ENCODE measurements around the gene HNRNPUL2. TPM values are rescaled to one million over a fixed set of nuclear protein-coding genes. Genes with fewer than 3 reads are reported as not detected.
A peak's percentile ranks its signal among the peaks of the same experiment; 100 is the strongest.

Gene HNRNPUL2
- total and polyA plus RNA-seq, 2 of the 8 experiments (the other 6 are each of a cell fraction or from before 2014, with no cell fraction given) = 14.9 to 46.4 TPM

DNA sequence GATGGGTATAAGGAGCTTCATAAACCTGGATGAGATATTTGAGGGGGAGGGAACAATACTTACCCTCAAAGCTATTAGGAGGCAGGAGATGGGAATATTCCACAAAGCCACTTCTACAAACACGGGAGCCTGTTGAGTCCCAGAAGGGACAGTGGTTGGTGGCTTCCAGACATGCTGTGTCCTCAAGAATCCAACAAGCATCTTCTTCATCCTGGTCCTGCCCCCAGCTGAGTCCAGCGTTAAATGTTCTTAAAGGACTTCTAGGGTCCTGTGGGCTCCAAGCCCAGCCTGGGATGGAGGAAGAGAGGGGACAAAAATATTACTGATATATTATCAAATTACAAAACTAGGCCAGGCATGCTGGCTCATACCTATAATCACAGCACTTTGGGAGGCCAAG is 59.8 kb downstream of the HNRNPUL2 start:
- Histone ChIP-seq H3K27me3 (replicated peaks in 1 of 4; ENCODE audit: control insufficient read depth in 3 of 4, extremely low read depth in 1 of 4, insufficient read depth in 3 of 4, low read length in 3 of 4) (no peaks in the 10 kb centered on the region), H3K9me3 (ENCODE audit: insufficient read depth in 2 of 2, low read depth in 1 of 2, low read length in 1 of 2) (no peaks in the 10 kb centered on the region), H3K4me3 (ENCODE audit: extremely low read depth in 1 of 4, insufficient read depth in 2 of 4, low read depth in 3 of 4, low read length in 4 of 4) (peak overlapping the region in 1 of 4 experiments; percentile 94; a peak in 2 of 8 replicates), H2BK5ac (ENCODE audit: low read depth, low read length) (0 out of 2 replicates have a peak overlapping the region, but pooled peaks have one; percentile 1), H3K79me2 (ENCODE audit: control insufficient read depth in 1 of 2, insufficient read depth in 2 of 2, low read length in 2 of 2) (peaks cover 7 to 33% of the 10 kb centered on the region in 2 experiments; a peak in 3 of 4 replicates), H3K27ac (ENCODE audit: low read depth, low read length) (no peak overlapping the region), H2BK15ac (ENCODE audit: low read length) (no peak overlapping the region), H2BK12ac (ENCODE audit: low read depth, low read length) (no peak overlapping the region), H3K79me1 (ENCODE audit: low read depth, low read length) (peaks cover 5% of the 10 kb centered on the region), H3K23me2 (ENCODE audit: low read depth, low read length) (peaks cover 23% of the 10 kb centered on the region), H4K5ac (ENCODE audit: insufficient read length, low read depth, low read length) (no peak overlapping the region), H2AFZ (ENCODE audit: low read length) (no peak overlapping the region), H4K20me1 (replicated peaks in 1 of 2; ENCODE audit: control insufficient read depth in 1 of 2, insufficient read depth in 2 of 2, low read length in 2 of 2) (peaks cover 3 to 6% of the 10 kb centered on the region in 2 experiments), H3K56ac (replicated peaks; ENCODE audit: insufficient read length, low read depth, low read length) (no peak overlapping the region), H3K23ac (ENCODE audit: insufficient read length) (no peak overlapping the region), H3K36me3 (ENCODE audit: control insufficient read depth in 2 of 4, insufficient read depth in 4 of 4, low read length in 3 of 4) (peaks cover 7 to 26% (median 15%) of the 10 kb centered on the region in 4 experiments), H3K18ac (ENCODE audit: extremely low read depth, low read length) (no peak overlapping the region; the same call in 1 of the 2 replicates), H3K4me2 (ENCODE audit: insufficient read depth in 1 of 2, low read depth in 2 of 2, low read length in 2 of 2) (peak overlapping the region in 1 of 2 experiments; percentile 77; a peak in 2 of 4 replicates), H3K4me1 (replicated peaks in 1 of 4; ENCODE audit: control insufficient read depth in 3 of 4, insufficient read depth in 4 of 4, low read length in 3 of 4) (peaks cover 4 to 11% (median 8%) of the 10 kb centered on the region in 4 experiments), H2BK120ac (replicated peaks; ENCODE audit: low read depth, low read length) (no peak overlapping the region), H3K4ac (replicated peaks; ENCODE audit: insufficient read length, low read depth, low read length) (no peak overlapping the region), H3K14ac (ENCODE audit: insufficient read length) (no peak overlapping the region), H4K8ac (ENCODE audit: extremely low read depth, insufficient read depth, low read length) (no peak overlapping the region), H3K9ac (replicated peaks in 1 of 4; ENCODE audit: extremely low read depth in 1 of 4, low read depth in 3 of 4, low read length in 3 of 4) (no peak overlapping the region), H2AK5ac (ENCODE audit: low read depth, low read length) (no peak overlapping the region), H2BK20ac (ENCODE audit: low read length) (no peak overlapping the region), H4K91ac (replicated peaks; ENCODE audit: insufficient read length, low read length) (no peak overlapping the region)
- WGBS, 2 experiments (ENCODE audit: extremely low coverage in 1 of 2, insufficient coverage in 1 of 2, insufficient read length in 1 of 2, insufficient replicate concordance in 2 of 2, low coverage in 1 of 2, low lambda C conversion rate in 2 of 2, missing lambda C conversion rate in 1 of 2) = 95% methylated on average over 2 of the region's 2 CpGs; no CpG with 5 or more reads in 1 of the 2 experiments
- ChIA-PET POLR2A (ENCODE audit: partially characterized antibody) (interaction anchor here (0.6 to 61.4 kb wide), 19 partner anchors 7 to 249 kb away, joined by 3 to 2041 read pairs (median 5); partner anchors contain the start of genes B3GAT3, BSCL2, C11orf98 and CSKMT), CTCF (ENCODE audit: partially characterized antibody) (interaction anchor here (0.6 to 2.5 kb wide), 13 partner anchors 13 to 275 kb away, joined by 3 to 13 read pairs (median 4); partner anchors contain the start of genes LRRN4CL and TEX54)
- DNase-seq (ENCODE audit: low read depth in 1 of 2, low spot score in 2 of 2) = no peak
- no peak for FAIRE-seq
- no peak for TF ChIP-seq MAFK (IDR thresholded peaks at IDR 0.05; ENCODE audit: low read depth, low read length)
- TF ChIP-seq TAF1 (IDR thresholded peaks at IDR 0.05; ENCODE audit: low read depth, low read length) = no peak
- no peak for TF ChIP-seq RAD21 (IDR thresholded peaks at IDR 0.05 in 1 of 2, conservative IDR thresholded peaks at IDR 0.05 in 1 of 2; ENCODE audit: low read depth in 2 of 2, low read length in 2 of 2)
- no peak for TF ChIP-seq ATF3 (IDR thresholded peaks at IDR 0.05; ENCODE audit: insufficient read depth, low read depth, low read length)
- peak; percentile 59; the same call in 1 of the 2 replicates for TF ChIP-seq POLR2AphosphoS5 (IDR thresholded peaks at IDR 0.05; ENCODE audit: low read depth, low read length)
- no peak for TF ChIP-seq CTBP2 (IDR thresholded peaks at IDR 0.05; ENCODE audit: borderline replicate concordance, insufficient read depth, insufficient read length, low read length)
- TF ChIP-seq POLR2A (IDR thresholded peaks at IDR 0.05; ENCODE audit: control extremely low read depth in 1 of 2, low read depth in 2 of 2, low read length in 2 of 2) = peak in 1 of 2 experiments; percentile 43; a peak in 1 of 3 replicates
- TF ChIP-seq HDAC2 (IDR thresholded peaks at IDR 0.05; ENCODE audit: borderline replicate concordance in 1 of 2, low read depth in 2 of 2, low read length in 2 of 2) = no peak
- no peak for TF ChIP-seq SP1 (IDR thresholded peaks at IDR 0.05; ENCODE audit: low read depth, low read length)
- no peak for TF ChIP-seq RNF2 (IDR thresholded peaks at IDR 0.05; ENCODE audit: borderline replicate concordance, low read depth, low read length, missing control alignments, poor library complexity, severe bottlenecking)
- no peak for TF ChIP-seq RXRA (IDR thresholded peaks at IDR 0.05; ENCODE audit: insufficient read depth, low read depth, low read length)
